ENCODE data around the gene ROR1.

- TF ChIP-seq POLR2A (IDR thresholded peaks at IDR 0.05; ENCODE audit: low read length) = no peak
- TF ChIP-seq GATA1 (IDR thresholded peaks at IDR 0.05; ENCODE audit: low read depth, low read length) = no peak
Measured at GRCh38 chr1:63981408-63981773, 207.6 kb downstream of the ROR1 start.
